Esophagus (tissue), 2 donors: ENCODE results near the gene FOXC2. TPM values are rescaled to one million over a fixed set of nuclear protein-coding genes. Genes with fewer than 3 reads are reported as not detected.

ENCODE experiments used
- H3K27ac ChIP-seq, 2 donors: one replicate each; pipeline ENCODE4 v1.5.1; 2013; ENCODE audit warnings: low read depth in 2 of 2, mild to moderate bottlenecking in 2 of 2, inconsistent platforms in 1 of 2, low read length in 1 of 2, moderate library complexity in 1 of 2
- H3K27me3 ChIP-seq, 2 donors: one replicate each; pipeline ENCODE4 v1.6.1; 2013; ENCODE audit warnings: low read length in 2 of 2, control low read depth in 1 of 2, mild to moderate bottlenecking in 1 of 2; ENCODE audit not compliant: insufficient read depth in 2 of 2, control insufficient read depth in 1 of 2
- H3K36me3 ChIP-seq, 2 donors: one replicate each; pipeline ENCODE4 v1.6.1; 2013; ENCODE audit warnings: low read length in 1 of 2; ENCODE audit not compliant: control insufficient read depth in 2 of 2, insufficient read depth in 2 of 2
- H3K4me1 ChIP-seq, 2 donors: one replicate each; pipeline ENCODE4 v1.6.1; 2013; ENCODE audit warnings: low read length in 1 of 2; ENCODE audit not compliant: control insufficient read depth in 2 of 2, insufficient read depth in 2 of 2
- H3K4me3 ChIP-seq, 2 donors: one replicate each; pipeline ENCODE4 v1.5.1; 2013; ENCODE audit warnings: low read length in 2 of 2, mild to moderate bottlenecking in 2 of 2, low read depth in 1 of 2, moderate library complexity in 1 of 2
- H3K9me3 ChIP-seq, 2 donors: one replicate each; pipeline ENCODE4 v1.6.1; 2013; ENCODE audit warnings: mild to moderate bottlenecking in 2 of 2, low read depth in 1 of 2, low read length in 1 of 2, moderate library complexity in 1 of 2; ENCODE audit not compliant: control insufficient read depth in 2 of 2, insufficient read depth in 1 of 2
- WGBS, 2 donors: extraction: QIAGEN DNeasy Blood & Tissue Kit; methylation state at CpG; one replicate each; pipeline ENCODE4 v1.1.7; 2013; 5-methylcytosine and 5-hydroxymethylcytosine counted together
- polyA plus RNA-seq, 2 donors: library from polyadenylated mRNA; stranded (reverse); fragments of 200-250 nt; gene quantifications; one replicate each; pipeline ENCODE4 v1.2.3, GENCODE V29; 2013
- donor health status: healthy with polysubstance abuse.
- donor health status: Bipolar disorder and iron deficiency.

FOXC2 gene
- polyA plus RNA-seq, 2 donors, result 0.10 to 0.18 TPM

GRCh38 chr16:86570558-86571529 is 4.2 kb downstream of the FOXC2 start:
- Histone ChIP-seq H3K4me1 (peaks cover 0 to 2% of the 10 kb centered on the region in 2 donors), H3K9me3 (no peaks in the 10 kb centered on the region), H3K27ac (no peak overlapping the region), H3K4me3 (no peak overlapping the region), H3K27me3 (peaks cover 13 to 17% of the 10 kb centered on the region in 2 donors), H3K36me3 (no peaks in the 10 kb centered on the region)
- WGBS, 2 donors, result 70 to 84% methylated on average over 28 of the region's 28 CpGs

- H3K27me3 ChIP-seq, result peaks cover 13 to 17% of the 10 kb centered on the region in 2 donors
Observed at GRCh38 chr16:86571530-86571915, 4.9 kb downstream of the FOXC2 start.

DNA sequence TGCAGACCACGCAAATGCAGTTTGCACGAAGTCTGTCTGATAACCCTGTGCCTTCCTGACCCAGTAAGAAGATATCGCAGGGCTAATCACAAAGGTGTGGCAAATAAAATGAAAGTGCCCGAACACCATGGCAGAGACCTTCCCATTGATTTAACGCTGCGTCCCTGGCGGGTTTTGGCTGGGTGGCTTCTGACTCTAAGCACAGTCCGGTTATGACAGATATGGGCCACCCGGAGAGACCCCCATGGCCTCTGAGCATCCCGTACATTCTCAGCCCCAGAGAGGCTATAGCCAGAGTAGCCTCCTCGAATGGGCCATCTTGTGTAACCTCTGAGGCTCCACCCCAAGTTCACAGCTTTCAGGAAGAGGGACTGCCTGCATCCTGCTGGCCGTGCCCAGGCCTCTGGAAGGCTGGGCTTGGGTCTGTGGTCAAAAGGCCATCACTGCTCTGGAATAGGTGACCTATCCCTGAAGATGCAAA is 5.5 kb downstream of the FOXC2 start:
- Histone ChIP-seq H3K27ac (no peak overlapping the region), H3K9me3 (no peaks in the 10 kb centered on the region), H3K36me3 (no peaks in the 10 kb centered on the region), H3K4me1 (peaks cover 1 to 5% of the 10 kb centered on the region in 2 donors), H3K4me3 (no peak overlapping the region), H3K27me3 (peaks cover 14 to 17% of the 10 kb centered on the region in 2 donors)
- WGBS, 2 donors, result 58 to 85% methylated on average over 12 of the region's 12 CpGs

More at GRCh38 chr16:86571530-86571915, 4.9 kb downstream of the FOXC2 start:
- Histone ChIP-seq H3K4me3 (no peak overlapping the region), H3K4me1 (peaks cover 2 to 3% of the 10 kb centered on the region in 2 donors), H3K27ac (no peak overlapping the region), H3K36me3 (no peaks in the 10 kb centered on the region), H3K9me3 (no peaks in the 10 kb centered on the region)
- WGBS, 2 donors, result 73 to 75% methylated on average over 10 of the region's 10 CpGs

- H3K27ac ChIP-seq, result no peak overlapping the region
- peaks cover 0 to 5% of the 10 kb centered on the region in 2 donors for H3K4me1 ChIP-seq
- H3K36me3 ChIP-seq, result no peaks in the 10 kb centered on the region
- WGBS, 2 donors, result 79 to 88% methylated on average over 8 of the region's 8 CpGs
- peaks cover 14 to 21% of the 10 kb centered on the region in 2 donors for H3K27me3 ChIP-seq
- no peak overlapping the region for H3K4me3 ChIP-seq
- H3K9me3 ChIP-seq, result no peaks in the 10 kb centered on the region
Observed at GRCh38 chr16:86572606-86573005, 6.0 kb downstream of the FOXC2 start.

DNA sequence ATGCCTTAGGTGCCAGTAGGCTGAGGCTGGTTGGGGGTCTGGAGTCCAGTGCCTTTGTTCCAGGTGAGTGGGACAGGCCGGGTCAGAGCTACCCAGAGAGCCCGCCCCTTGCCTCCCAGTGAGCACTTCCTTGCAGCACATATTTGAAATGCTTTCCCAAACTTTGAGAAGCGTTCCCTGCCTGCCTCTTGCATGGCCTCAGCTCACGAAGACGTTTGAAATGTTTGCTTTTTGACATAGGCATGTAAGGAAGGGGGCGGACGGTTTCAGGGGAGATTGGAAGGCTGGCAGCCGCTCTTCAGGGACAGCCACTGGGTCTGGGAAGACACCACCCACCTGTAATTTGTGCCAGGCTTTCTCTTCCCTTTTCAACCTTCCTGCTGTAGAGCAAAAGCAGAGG is 6.6 kb downstream of the FOXC2 start:
- no peak overlapping the region for H3K4me3 ChIP-seq
- H3K4me1 ChIP-seq, result peaks cover 0 to 5% of the 10 kb centered on the region in 2 donors
- no peak overlapping the region for H3K27ac ChIP-seq
- no peaks in the 10 kb centered on the region for H3K36me3 ChIP-seq
- peaks cover 14 to 20% of the 10 kb centered on the region in 2 donors for H3K27me3 ChIP-seq
- no peaks in the 10 kb centered on the region for H3K9me3 ChIP-seq
- WGBS, 2 donors, result 61 to 70% methylated on average over 8 of the region's 8 CpGs

- Histone ChIP-seq H3K4me1 (peaks cover 0 to 5% of the 10 kb centered on the region in 2 donors), H3K36me3 (no peaks in the 10 kb centered on the region), H3K9me3 (no peaks in the 10 kb centered on the region), H3K27me3 (peaks cover 10 to 15% of the 10 kb centered on the region in 2 donors), H3K4me3 (no peak overlapping the region), H3K27ac (no peak overlapping the region)
- 60 to 75% methylated on average over 13 of the region's 13 CpGs for WGBS, 2 donors
Observed at GRCh38 chr16:86573646-86574508, 7.2 kb downstream of the FOXC2 start.

DNA sequence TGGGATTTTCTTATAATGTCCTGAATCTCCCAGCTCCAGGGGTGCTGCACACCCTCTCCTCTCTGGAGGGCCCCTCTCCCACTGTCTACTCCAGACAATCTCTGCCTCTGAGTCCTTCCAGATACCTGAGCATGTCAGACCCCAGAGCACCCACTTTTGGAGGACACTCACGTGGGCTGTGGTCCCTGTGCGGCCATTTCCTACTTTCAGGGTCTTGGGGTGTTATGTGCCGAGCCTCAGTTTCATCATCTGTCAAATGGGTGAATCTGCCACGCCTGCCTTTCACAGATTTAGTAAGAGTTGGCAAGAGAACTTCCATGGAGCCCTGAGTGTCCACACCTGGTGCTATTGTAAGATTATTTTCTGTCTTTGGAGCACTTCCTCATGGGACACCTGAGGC is 8.0 kb downstream of the FOXC2 start:
- H3K27me3 ChIP-seq, result peaks cover 7 to 14% of the 10 kb centered on the region in 2 donors

DNA sequence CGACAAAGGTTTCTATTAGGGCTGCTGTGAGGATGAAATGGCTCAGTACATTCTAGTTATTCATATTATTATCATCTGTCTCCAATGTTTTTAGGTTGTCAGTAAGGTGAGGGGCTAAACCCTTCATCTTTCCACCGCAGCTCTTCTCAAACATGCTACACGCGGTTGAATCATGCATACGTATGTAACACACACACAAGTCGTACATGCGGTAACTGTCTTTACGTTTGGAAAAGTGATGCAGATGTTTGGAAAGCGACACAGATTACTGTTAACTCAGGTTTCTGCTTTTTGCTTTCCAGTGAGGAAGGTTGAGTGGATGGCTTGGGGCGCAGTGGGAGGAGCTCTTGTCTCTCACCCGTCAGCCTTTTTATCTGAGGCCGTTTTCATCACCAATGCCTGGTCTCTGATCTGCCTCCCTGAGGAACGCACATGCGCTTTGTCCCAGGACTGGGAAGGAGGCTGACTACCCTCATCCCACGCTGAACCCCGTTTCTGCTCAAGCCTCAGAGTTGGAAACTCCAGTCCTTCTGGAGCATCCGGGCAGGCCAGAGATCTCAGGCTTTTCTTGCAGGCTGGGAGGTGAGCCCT is 8.6 kb downstream of the FOXC2 start:
- Histone ChIP-seq H3K4me1 (peaks cover 0 to 5% of the 10 kb centered on the region in 2 donors), H3K36me3 (no peaks in the 10 kb centered on the region), H3K9me3 (no peaks in the 10 kb centered on the region), H3K4me3 (no peak overlapping the region), H3K27me3 (peaks cover 3 to 14% of the 10 kb centered on the region in 2 donors), H3K27ac (no peak overlapping the region)
- WGBS, 2 donors, result 65 to 74% methylated on average over 17 of the region's 17 CpGs

More for the DNA sequence above, 8.0 kb downstream of the FOXC2 start:
- H3K4me3 ChIP-seq, result no peak overlapping the region
- WGBS, 2 donors, result 71 to 72% methylated on average over 4 of the region's 4 CpGs
- H3K4me1 ChIP-seq, result peaks cover 0 to 5% of the 10 kb centered on the region in 2 donors
- no peaks in the 10 kb centered on the region for H3K9me3 ChIP-seq
- no peaks in the 10 kb centered on the region for H3K36me3 ChIP-seq
- H3K27ac ChIP-seq, result no peak overlapping the region
